ENCODE data around the gene GEMIN7. TPM values are rescaled to one million over a fixed set of nuclear protein-coding genes. Genes with fewer than 3 reads are reported as not detected.

Gene GEMIN7
- total RNA-seq, 1 experiment from 2014 or later = 34.0 TPM

- ChIA-PET CTCF (interaction anchor here (0.8 kb wide), 1 partner anchor 86 kb away, joined by 3 read pairs; the partner anchor contains the start of gene BLOC1S3), POLR2A (ENCODE audit: low non-redundant PET) (no interaction called here)
- no peaks in the 10 kb centered on the region for H3K9me3 ChIP-seq (ENCODE audit: low read depth, low read length, poor library complexity, severe bottlenecking)
- 0 out of 2 replicates have a peak, but pooled peaks have one; percentile 9 for TF ChIP-seq CTCF (conservative IDR thresholded peaks at IDR 0.05; ENCODE audit: low read depth, low read length)
- no peak for TF ChIP-seq EZH2 (IDR thresholded peaks at IDR 0.05; ENCODE audit: borderline replicate concordance, low read depth, low read length, poor library complexity, severe bottlenecking)
- peak; percentile 99 for DNase-seq (ENCODE audit: low spot score)
- H3K27me3 ChIP-seq (replicated peaks; ENCODE audit: insufficient read depth, low read depth, low read length, poor library complexity) = no peaks in the 10 kb centered on the region
- H3K36me3 ChIP-seq (ENCODE audit: insufficient read depth, low read length, poor library complexity, severe bottlenecking) = peaks cover 8% of the 10 kb centered on the region
- H3K27ac ChIP-seq (ENCODE audit: low read depth, low read length, poor library complexity, severe bottlenecking) = peak within 1 kb of the TSS; percentile 99
- H3K4me3 ChIP-seq (ENCODE audit: low read depth, low read length, poor library complexity, severe bottlenecking) = peak within 1 kb of the TSS; percentile 99
- intact Hi-C loops (cut with micrococcal nuclease; ENCODE audit: unreplicated experiment) = loop anchor here (5.0 kb wide), 1 partner anchor 91 kb away; the partner anchor contains the start of gene RELB
- H3K4me1 ChIP-seq (ENCODE audit: insufficient read depth, low read length, poor library complexity, severe bottlenecking) = peaks cover 20% of the 10 kb centered on the region
- BruUV-seq (replicated peaks) = no TSS peak
Measured at GRCh38 chr19:45092747-45093678, 14.0 kb downstream of the GEMIN7 start, which contains the start of gene PPP1R37. Gene PPP1R37 (plus strand): TSS chr19:45093179. CDS start chr19:45093326, 147 bp downstream.

GRCh38 chr19:45094137-45094536 lies 15.1 kb downstream of the GEMIN7 start:
- no peak for DNase-seq (ENCODE audit: low spot score)
- Histone ChIP-seq H3K27me3 (replicated peaks; ENCODE audit: insufficient read depth, low read depth, low read length, poor library complexity) (no peaks in the 10 kb centered on the region), H3K27ac (ENCODE audit: low read depth, low read length, poor library complexity, severe bottlenecking) (peak overlapping the region; percentile 99), H3K4me1 (ENCODE audit: insufficient read depth, low read length, poor library complexity, severe bottlenecking) (peaks cover 31% of the 10 kb centered on the region), H3K4me3 (ENCODE audit: low read depth, low read length, poor library complexity, severe bottlenecking) (peak overlapping the region; percentile 99), H3K36me3 (ENCODE audit: insufficient read depth, low read length, poor library complexity, severe bottlenecking) (peaks cover 8% of the 10 kb centered on the region), H3K9me3 (ENCODE audit: low read depth, low read length, poor library complexity, severe bottlenecking) (no peaks in the 10 kb centered on the region)
- intact Hi-C loops (cut with micrococcal nuclease; ENCODE audit: unreplicated experiment) = loop anchor here (5.0 kb wide), 1 partner anchor 92 kb away; the partner anchor contains the start of gene RELB
- no TSS peak for BruUV-seq (replicated peaks)
- CTCF ChIA-PET = interaction anchor here (0.7 kb wide), 1 partner anchor 161 kb away, joined by 3 read pairs; no protein-coding TSS in a partner anchor
- no peak for TF ChIP-seq CTCF (conservative IDR thresholded peaks at IDR 0.05; ENCODE audit: low read depth, low read length)
- POLR2A ChIA-PET (ENCODE audit: low non-redundant PET) = no interaction called here

DNA sequence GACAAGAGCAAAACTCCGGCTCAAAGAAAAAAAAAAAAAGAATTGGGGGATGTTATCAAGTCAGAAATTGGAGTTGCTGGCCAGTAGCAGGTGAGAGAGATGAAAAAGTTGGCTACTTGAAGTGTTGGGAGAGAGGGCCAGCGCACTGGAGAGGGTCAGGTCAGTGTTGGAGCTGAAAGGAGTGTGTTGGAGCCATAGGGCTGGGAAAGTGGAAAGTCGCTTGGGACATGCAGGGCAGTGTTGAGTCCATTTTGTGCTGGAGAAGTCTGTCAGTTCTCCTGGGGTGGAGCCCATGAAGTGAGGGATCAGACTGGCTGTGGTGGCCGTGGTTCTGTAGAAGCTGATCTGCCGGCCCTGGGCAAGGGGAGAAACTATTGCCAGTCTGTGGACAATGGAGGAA lies 15.6 kb downstream of the GEMIN7 start:
- Histone ChIP-seq H3K9me3 (ENCODE audit: low read depth, low read length, poor library complexity, severe bottlenecking) (no peaks in the 10 kb centered on the region), H3K27ac (ENCODE audit: low read depth, low read length, poor library complexity, severe bottlenecking) (no peak overlapping the region), H3K36me3 (ENCODE audit: insufficient read depth, low read length, poor library complexity, severe bottlenecking) (peaks cover 8% of the 10 kb centered on the region), H3K4me3 (ENCODE audit: low read depth, low read length, poor library complexity, severe bottlenecking) (peak overlapping the region; percentile 99), H3K4me1 (ENCODE audit: insufficient read depth, low read length, poor library complexity, severe bottlenecking) (peaks cover 31% of the 10 kb centered on the region), H3K27me3 (replicated peaks; ENCODE audit: insufficient read depth, low read depth, low read length, poor library complexity) (no peaks in the 10 kb centered on the region)
- intact Hi-C loops (cut with micrococcal nuclease; ENCODE audit: unreplicated experiment) = loop anchor here (5.0 kb wide), 1 partner anchor 92 kb away; the partner anchor contains the start of gene RELB
- DNase-seq (ENCODE audit: low spot score) = no peak
- TF ChIP-seq CTCF (conservative IDR thresholded peaks at IDR 0.05; ENCODE audit: low read depth, low read length) = no peak
- TF ChIP-seq EZH2 (IDR thresholded peaks at IDR 0.05; ENCODE audit: borderline replicate concordance, low read depth, low read length, poor library complexity, severe bottlenecking) = no peak
- no TSS peak for BruUV-seq (replicated peaks)
- CTCF ChIA-PET = interaction anchor here (0.7 kb wide), 1 partner anchor 160 kb away, joined by 3 read pairs; no protein-coding TSS in a partner anchor
- POLR2A ChIA-PET (ENCODE audit: low non-redundant PET) = no interaction called here

All from A673 (cell line).